ENCODE results near the gene ZNF20.

ZNF20 gene

DNA sequence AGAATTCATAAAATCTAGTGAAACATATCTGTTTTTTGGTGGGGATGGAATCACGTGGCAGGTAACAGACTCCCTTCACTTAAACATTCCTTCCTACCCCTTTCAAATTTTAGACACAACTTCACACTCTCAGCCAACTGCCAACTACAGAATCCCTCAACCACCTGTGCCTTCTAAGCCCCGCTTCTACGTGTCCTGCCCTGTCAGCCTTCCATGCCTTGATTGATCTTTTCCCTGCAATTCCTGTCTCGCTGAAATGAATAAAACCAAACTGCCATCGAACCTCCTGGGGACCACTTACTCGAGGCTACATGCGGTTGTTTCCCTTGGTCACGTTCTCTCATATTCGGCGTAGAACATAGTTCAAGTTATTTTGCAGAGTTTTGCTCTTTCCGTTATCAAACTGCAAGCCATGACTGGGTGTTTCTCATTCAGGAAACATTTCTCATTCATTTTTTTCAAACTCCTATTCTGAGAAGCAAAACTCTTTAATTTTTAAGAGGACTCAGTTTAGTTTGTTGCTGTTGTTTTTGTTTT is 15.2 kb upstream of the ZNF20 start:
- peak overlapping the region; percentile 48 to 85 for H3K4me3 ChIP-seq (ENCODE audit: low read length in 2 of 2)
- H3K27me3 ChIP-seq (ENCODE audit: control insufficient read depth in 1 of 2, insufficient read depth in 2 of 2, low read length in 2 of 2): no peaks in the 10 kb centered on the region
- peaks cover 1 to 5% of the 10 kb centered on the region in 2 donors for H3K36me3 ChIP-seq (ENCODE audit: control insufficient read depth in 2 of 2, insufficient read depth in 2 of 2, low read length in 2 of 2)
- H3K4me1 ChIP-seq (ENCODE audit: control insufficient read depth, insufficient read depth, low read length): peaks cover 2% of the 10 kb centered on the region
- no peaks in the 10 kb centered on the region for H3K9me3 ChIP-seq (ENCODE audit: control insufficient read depth in 2 of 2, low read length in 2 of 2)
- peak overlapping the region; percentile 77 to 84 for H3K9ac ChIP-seq (ENCODE audit: low read length in 2 of 2)
- H3K27ac ChIP-seq (ENCODE audit: low read length): peak overlapping the region; percentile 70

DNA sequence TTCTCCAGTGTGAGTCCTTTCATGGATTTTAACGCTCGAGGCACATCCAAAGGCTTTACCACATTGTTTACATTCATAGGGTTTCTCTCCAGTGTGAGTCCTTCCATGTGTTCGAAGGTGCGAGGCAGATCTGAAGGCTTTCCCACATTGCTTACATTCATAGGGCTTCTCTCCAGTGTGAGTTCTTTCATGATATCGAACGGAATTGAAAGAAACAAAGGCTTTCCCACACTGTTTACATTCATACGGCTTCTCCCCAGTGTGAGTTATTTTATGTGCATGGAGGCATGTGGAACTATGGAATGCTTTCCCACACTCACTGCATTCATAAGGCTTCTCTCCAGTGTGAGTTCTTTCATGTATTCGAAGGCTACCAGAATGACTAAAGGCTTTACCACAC is 5.2 kb upstream of the ZNF20 start:
- Histone ChIP-seq H3K9ac (ENCODE audit: low read length in 2 of 2) (no peak overlapping the region), H3K27ac (ENCODE audit: low read length) (no peak overlapping the region), H3K4me1 (ENCODE audit: control insufficient read depth, insufficient read depth, low read length) (peaks cover 11% of the 10 kb centered on the region), H3K4me3 (ENCODE audit: low read length in 2 of 2) (no peak overlapping the region), H3K36me3 (ENCODE audit: control insufficient read depth in 2 of 2, insufficient read depth in 2 of 2, low read length in 2 of 2) (peaks cover 23 to 25% of the 10 kb centered on the region in 2 donors), H3K27me3 (ENCODE audit: control insufficient read depth in 1 of 2, insufficient read depth in 2 of 2, low read length in 2 of 2) (no peaks in the 10 kb centered on the region), H3K9me3 (ENCODE audit: control insufficient read depth in 2 of 2, low read length in 2 of 2) (peaks cover 0 to 8% of the 10 kb centered on the region in 2 donors)

DNA sequence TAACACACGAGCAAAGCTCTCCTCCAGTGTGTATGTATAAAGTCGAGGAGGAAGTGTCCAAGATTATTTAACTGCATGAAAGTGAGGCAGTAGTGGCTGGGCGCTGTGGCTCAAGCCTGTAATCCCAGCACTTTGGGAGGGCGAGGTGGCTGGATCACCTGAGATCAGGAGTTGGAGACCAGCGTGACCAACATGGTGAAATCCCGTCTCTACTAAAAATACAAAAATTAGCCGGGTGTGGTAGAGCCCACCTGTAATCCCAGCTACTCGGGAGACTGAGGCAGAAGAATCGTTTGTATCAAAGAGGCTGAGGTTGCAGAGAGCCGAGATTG is 1.2 kb upstream of the ZNF20 start:
- H3K27me3 ChIP-seq (ENCODE audit: control insufficient read depth in 1 of 2, insufficient read depth in 2 of 2, low read length in 2 of 2): no peaks in the 10 kb centered on the region
- no peak overlapping the region for H3K9ac ChIP-seq (ENCODE audit: low read length in 2 of 2)
- H3K4me1 ChIP-seq (ENCODE audit: control insufficient read depth, insufficient read depth, low read length): peaks cover 21% of the 10 kb centered on the region
- no peak overlapping the region for H3K27ac ChIP-seq (ENCODE audit: low read length)
- H3K9me3 ChIP-seq (ENCODE audit: control insufficient read depth in 2 of 2, low read length in 2 of 2): peaks cover 0 to 8% of the 10 kb centered on the region in 2 donors
- no peak overlapping the region for H3K4me3 ChIP-seq (ENCODE audit: low read length in 2 of 2)
- peaks cover 17% of the 10 kb centered on the region in 2 donors for H3K36me3 ChIP-seq (ENCODE audit: control insufficient read depth in 2 of 2, insufficient read depth in 2 of 2, low read length in 2 of 2)

DNA sequence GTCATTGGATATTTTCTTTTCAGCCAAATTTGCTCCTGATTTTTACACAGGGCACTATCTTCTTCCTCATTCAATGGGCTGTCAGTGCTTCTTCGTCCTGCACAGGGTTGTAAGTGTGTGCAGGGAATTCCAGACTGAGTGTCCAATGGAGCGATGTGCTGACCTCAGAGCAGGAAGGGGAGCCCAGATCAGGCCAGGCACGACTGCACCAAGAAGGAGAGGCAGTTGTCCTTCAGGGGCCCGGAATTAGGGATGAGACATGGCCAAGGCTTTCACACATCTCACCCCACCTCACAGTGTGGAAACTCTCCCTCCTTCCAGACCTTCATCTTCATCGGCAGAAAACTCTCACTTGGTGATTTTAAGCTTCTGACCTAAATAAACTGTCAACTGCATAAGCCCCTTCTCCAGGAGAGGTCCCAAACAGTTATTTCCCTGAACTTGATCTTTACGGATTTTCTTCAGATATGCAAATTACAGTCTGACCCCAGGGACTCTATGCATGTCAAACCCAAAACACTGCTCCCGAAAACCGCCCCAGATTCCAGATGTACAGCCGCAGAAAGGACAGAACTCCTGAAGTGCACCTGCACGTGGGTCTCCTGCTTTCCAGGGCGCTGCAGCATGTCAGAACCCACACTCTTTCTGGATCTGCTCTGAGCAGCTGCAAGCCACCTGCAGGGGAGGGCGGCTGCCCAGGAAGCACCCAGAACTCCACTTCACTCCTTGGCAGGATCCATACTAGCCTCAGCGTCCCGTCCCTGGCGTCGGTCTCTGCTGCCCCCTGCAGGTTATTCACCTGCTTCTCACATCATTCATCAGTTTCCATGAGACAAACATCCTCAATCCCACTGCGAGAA is 625 bp upstream of the ZNF20 start:
- Histone ChIP-seq H3K9me3 (ENCODE audit: control insufficient read depth in 2 of 2, low read length in 2 of 2) (peaks cover 0 to 6% of the 10 kb centered on the region in 2 donors), H3K27me3 (ENCODE audit: control insufficient read depth in 1 of 2, insufficient read depth in 2 of 2, low read length in 2 of 2) (no peaks in the 10 kb centered on the region), H3K27ac (ENCODE audit: low read length) (no peak overlapping the region), H3K4me3 (ENCODE audit: low read length in 2 of 2) (peak overlapping the region; percentile 93 to 94), H3K36me3 (ENCODE audit: control insufficient read depth in 2 of 2, insufficient read depth in 2 of 2, low read length in 2 of 2) (peaks cover 11% of the 10 kb centered on the region in 2 donors), H3K9ac (ENCODE audit: low read length in 2 of 2) (peak overlapping the region in 1 of 2 donors; percentile 29), H3K4me1 (ENCODE audit: control insufficient read depth, insufficient read depth, low read length) (peaks cover 21% of the 10 kb centered on the region)

DNA sequence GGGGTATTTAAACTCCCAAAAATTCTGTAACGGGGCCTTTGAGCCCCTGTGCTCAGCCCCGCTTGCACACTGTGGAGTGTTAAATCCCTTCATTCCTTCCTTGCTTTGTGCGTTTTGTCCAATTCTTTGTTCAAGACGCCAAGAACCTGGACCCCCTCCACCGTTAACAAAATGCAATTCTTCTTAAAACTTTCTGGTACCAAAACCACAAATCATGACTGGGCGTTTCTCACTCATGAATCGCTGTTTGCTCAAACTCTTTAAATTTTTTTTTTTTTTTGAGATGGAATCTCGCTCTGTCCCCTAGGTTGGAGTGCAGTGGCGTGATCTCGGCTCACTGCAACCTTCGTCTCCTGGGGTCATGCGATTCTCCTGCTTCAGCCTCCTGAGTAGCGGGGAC is 881 bp downstream of the ZNF20 start:
- no peaks in the 10 kb centered on the region for H3K9me3 ChIP-seq (ENCODE audit: control insufficient read depth in 2 of 2, low read length in 2 of 2)
- no peaks in the 10 kb centered on the region for H3K27me3 ChIP-seq (ENCODE audit: control insufficient read depth in 1 of 2, insufficient read depth in 2 of 2, low read length in 2 of 2)
- H3K4me3 ChIP-seq (ENCODE audit: low read length in 2 of 2): peak overlapping the region; percentile 93 to 94
- peak overlapping the region in 1 of 2 donors; percentile 90 for H3K9ac ChIP-seq (ENCODE audit: low read length in 2 of 2)
- no peak overlapping the region for H3K27ac ChIP-seq (ENCODE audit: low read length)
- peaks cover 8 to 11% of the 10 kb centered on the region in 2 donors for H3K36me3 ChIP-seq (ENCODE audit: control insufficient read depth in 2 of 2, insufficient read depth in 2 of 2, low read length in 2 of 2)
- H3K4me1 ChIP-seq (ENCODE audit: control insufficient read depth, insufficient read depth, low read length): peaks cover 21% of the 10 kb centered on the region

DNA sequence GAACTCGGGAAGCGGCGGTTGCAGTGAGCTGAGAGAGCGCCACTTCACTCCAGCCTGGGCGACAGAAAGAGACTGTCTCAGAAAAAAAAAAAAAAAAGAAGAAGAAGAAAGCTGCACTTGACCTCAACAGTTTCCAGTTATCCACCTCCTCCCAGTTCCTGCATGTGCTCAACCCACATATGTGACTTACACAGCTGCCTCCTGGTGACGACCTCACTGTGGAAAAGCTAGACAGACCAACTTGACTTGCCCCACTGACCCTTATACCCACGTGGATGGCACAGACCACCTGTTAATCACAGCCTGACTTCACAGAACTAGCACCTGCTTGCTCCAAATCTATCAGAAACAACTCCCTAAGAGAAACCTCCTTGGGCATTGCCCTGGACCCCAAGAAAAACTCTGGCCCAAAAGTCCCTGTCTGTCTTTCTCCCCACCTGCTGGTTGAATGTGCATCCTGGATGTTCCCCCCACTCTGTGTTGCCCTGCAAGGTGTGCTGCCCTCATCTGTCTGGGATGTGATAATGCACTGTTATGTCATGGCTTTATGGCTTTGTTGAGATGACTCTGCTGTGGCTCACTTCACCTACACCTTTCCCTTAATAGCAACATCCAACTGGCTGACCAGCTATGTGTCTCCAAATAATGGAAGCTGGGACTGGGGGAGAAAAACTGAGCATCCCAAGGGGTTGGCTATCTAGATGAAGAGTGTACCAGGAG is 2.8 kb downstream of the ZNF20 start:
- Histone ChIP-seq H3K4me3 (ENCODE audit: low read length in 2 of 2) (no peak overlapping the region), H3K27ac (ENCODE audit: low read length) (no peak overlapping the region), H3K27me3 (ENCODE audit: control insufficient read depth in 1 of 2, insufficient read depth in 2 of 2, low read length in 2 of 2) (no peaks in the 10 kb centered on the region), H3K4me1 (ENCODE audit: control insufficient read depth, insufficient read depth, low read length) (peaks cover 21% of the 10 kb centered on the region), H3K36me3 (ENCODE audit: control insufficient read depth in 2 of 2, insufficient read depth in 2 of 2, low read length in 2 of 2) (peaks cover 26 to 27% of the 10 kb centered on the region in 2 donors), H3K9me3 (ENCODE audit: control insufficient read depth in 2 of 2, low read length in 2 of 2) (peaks cover 6 to 14% of the 10 kb centered on the region in 2 donors), H3K9ac (ENCODE audit: low read length in 2 of 2) (no peak overlapping the region)

DNA sequence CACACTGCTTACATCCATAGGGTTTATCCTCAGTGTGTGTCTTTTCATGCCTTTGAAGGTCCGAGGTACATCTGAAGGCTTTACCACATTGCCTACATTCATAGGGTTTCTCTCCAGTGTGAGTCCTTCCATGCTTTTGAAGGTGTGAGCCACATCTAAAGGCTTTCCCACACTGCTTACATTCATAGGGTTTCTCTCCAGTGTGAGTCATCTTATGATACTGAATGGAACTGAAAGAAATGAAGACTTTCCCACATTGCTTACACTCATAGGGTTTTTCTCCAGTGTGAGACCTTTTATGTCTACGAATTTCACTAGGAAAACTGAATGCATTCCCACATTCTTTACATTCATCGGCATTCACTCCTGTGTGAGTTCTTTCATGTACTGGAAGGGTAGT is 7.1 kb downstream of the ZNF20 start:
- peak overlapping the region in 1 of 2 donors; percentile 3 for H3K4me3 ChIP-seq (ENCODE audit: low read length in 2 of 2)

DNA sequence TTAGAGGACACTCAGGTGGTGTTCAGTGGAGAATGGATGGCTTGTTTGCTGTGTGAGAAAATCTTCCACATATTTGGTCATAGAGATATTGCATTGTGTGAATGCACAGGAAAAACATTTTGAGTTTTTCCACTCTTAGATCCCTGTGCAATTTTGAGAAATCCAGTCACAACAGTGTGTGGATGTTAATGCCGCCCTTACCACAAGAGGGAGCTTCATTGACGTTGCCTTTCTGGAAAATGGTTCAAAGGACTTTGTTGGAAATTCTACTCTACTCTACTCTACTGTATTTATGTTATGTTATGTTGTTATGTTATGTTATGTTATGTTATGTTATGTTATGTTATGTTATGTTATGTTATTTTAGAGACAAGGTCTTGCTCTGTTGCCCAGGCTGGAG is 13.4 kb downstream of the ZNF20 start:
- no peaks in the 10 kb centered on the region for H3K9me3 ChIP-seq (ENCODE audit: control insufficient read depth in 2 of 2, low read length in 2 of 2)
- no peaks in the 10 kb centered on the region for H3K36me3 ChIP-seq (ENCODE audit: control insufficient read depth in 2 of 2, insufficient read depth in 2 of 2, low read length in 2 of 2)
- H3K27me3 ChIP-seq (ENCODE audit: control insufficient read depth in 1 of 2, insufficient read depth in 2 of 2, low read length in 2 of 2): no peaks in the 10 kb centered on the region
- no peaks in the 10 kb centered on the region for H3K4me1 ChIP-seq (ENCODE audit: control insufficient read depth, insufficient read depth, low read length)
- no peak overlapping the region for H3K27ac ChIP-seq (ENCODE audit: low read length)
- no peak overlapping the region for H3K9ac ChIP-seq (ENCODE audit: low read length in 2 of 2)
- no peak overlapping the region for H3K4me3 ChIP-seq (ENCODE audit: low read length in 2 of 2)

More for the DNA sequence above, 7.1 kb downstream of the ZNF20 start:
- H3K36me3 ChIP-seq (ENCODE audit: control insufficient read depth in 2 of 2, insufficient read depth in 2 of 2, low read length in 2 of 2): peaks cover 30% of the 10 kb centered on the region in 2 donors
- H3K9me3 ChIP-seq (ENCODE audit: control insufficient read depth in 2 of 2, low read length in 2 of 2): peaks cover 6 to 17% of the 10 kb centered on the region in 2 donors
- no peaks in the 10 kb centered on the region for H3K4me1 ChIP-seq (ENCODE audit: control insufficient read depth, insufficient read depth, low read length)
- no peaks in the 10 kb centered on the region for H3K27me3 ChIP-seq (ENCODE audit: control insufficient read depth in 1 of 2, insufficient read depth in 2 of 2, low read length in 2 of 2)
- H3K27ac ChIP-seq (ENCODE audit: low read length): no peak overlapping the region
- no peak overlapping the region for H3K9ac ChIP-seq (ENCODE audit: low read length in 2 of 2)

DNA sequence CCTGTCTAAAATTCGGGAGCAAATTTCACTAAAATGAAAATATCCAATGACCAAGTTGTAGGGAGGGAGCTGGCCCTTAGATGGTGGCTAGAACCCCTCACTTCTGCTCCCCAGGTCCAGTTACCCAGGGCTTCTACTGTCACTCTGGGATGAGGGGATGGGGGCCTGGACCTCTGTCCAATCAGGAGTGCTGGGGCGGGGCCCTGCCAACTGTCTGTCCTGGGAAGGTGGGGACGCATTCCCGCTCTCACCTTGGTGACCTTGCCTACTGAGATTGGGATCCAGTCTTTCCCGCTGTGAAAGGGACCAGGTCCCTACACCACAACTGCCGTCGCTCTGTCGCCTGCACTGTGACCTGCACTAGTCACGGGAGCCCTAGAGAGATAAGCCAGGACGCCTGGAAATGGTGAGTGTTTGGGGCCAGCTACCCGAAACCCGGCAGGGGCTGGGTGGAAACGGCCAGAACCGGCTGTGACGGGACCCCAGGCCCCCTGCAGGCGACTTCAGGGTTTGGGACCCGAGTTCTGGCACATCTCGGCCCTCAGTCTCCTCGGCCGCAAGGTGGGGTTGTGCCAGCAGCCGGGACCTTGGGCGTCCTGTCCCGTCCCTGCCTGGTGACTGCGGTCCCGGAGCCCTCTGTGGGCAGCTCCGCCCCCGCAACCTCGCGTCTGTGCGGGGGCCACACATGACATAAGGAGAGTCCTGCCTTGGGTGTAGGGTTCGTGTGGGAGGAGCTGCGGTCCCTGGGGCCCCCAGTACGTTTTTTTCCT is 22.8 kb downstream of the ZNF20 start:
- Histone ChIP-seq H3K27me3 (ENCODE audit: control insufficient read depth in 1 of 2, insufficient read depth in 2 of 2, low read length in 2 of 2) (no peaks in the 10 kb centered on the region), H3K36me3 (ENCODE audit: control insufficient read depth in 2 of 2, insufficient read depth in 2 of 2, low read length in 2 of 2) (peaks cover 2 to 4% of the 10 kb centered on the region in 2 donors), H3K9ac (ENCODE audit: low read length in 2 of 2) (no peak overlapping the region), H3K4me3 (ENCODE audit: low read length in 2 of 2) (no peak overlapping the region), H3K27ac (ENCODE audit: low read length) (no peak overlapping the region), H3K4me1 (ENCODE audit: control insufficient read depth, insufficient read depth, low read length) (no peaks in the 10 kb centered on the region), H3K9me3 (ENCODE audit: control insufficient read depth in 2 of 2, low read length in 2 of 2) (peaks cover 0 to 2% of the 10 kb centered on the region in 2 donors)

DNA sequence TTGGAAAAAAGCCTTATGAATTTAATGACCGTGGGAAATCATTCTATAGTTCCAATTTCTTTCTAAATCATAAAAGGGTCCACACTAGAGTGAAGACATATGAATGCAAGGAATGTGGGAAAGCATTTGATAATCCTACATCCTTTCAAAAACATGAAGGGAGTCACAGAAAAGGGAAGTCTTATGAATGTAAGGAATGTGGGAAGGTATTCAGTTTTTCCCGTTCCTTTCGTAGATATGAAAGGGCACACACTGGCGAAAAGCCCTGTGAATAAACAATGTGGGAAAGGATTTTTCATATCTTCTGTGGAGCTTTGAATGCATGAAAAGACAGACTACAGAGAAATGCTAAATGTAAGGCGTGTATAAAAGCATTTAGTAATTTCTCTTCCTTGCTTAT is 27.0 kb downstream of the ZNF20 start:
- Histone ChIP-seq H3K27ac (ENCODE audit: low read length) (no peak overlapping the region), H3K27me3 (ENCODE audit: control insufficient read depth in 1 of 2, insufficient read depth in 2 of 2, low read length in 2 of 2) (no peaks in the 10 kb centered on the region), H3K9me3 (ENCODE audit: control insufficient read depth in 2 of 2, low read length in 2 of 2) (peaks cover 0 to 6% of the 10 kb centered on the region in 2 donors), H3K4me1 (ENCODE audit: control insufficient read depth, insufficient read depth, low read length) (no peaks in the 10 kb centered on the region), H3K9ac (ENCODE audit: low read length in 2 of 2) (no peak overlapping the region), H3K4me3 (ENCODE audit: low read length in 2 of 2) (no peak overlapping the region), H3K36me3 (ENCODE audit: control insufficient read depth in 2 of 2, insufficient read depth in 2 of 2, low read length in 2 of 2) (peaks cover 9 to 16% of the 10 kb centered on the region in 2 donors)

Data from stomach smooth muscle (tissue), 2 donors.